Left renal cortex interstitium (tissue), 4 donors: Measurements from ENCODE around the gene IST1. TPM values are rescaled to one million over a fixed set of nuclear protein-coding genes. Genes with fewer than 3 reads are reported as not detected.
"Not testable (repeated sequence)": the region's sequence is repeated elsewhere in the genome, so short reads cannot be mapped to it uniquely, and the experiment has no call there.

Experiments used
- DNase-seq, 4 donors: peaks; one replicate each; pipeline ENCODE4 v3.0.0-alpha.2; 2013; ENCODE audit warnings: low read depth in 4 of 4, low spot score in 2 of 4, missing footprints in 1 of 4
- polyA plus RNA-seq, 4 donors: library from polyadenylated mRNA; unstranded; fragments of 120-200 nt; gene quantifications; one replicate each; pipeline ENCODE4 v1.2.1, GENCODE V29; 2013; ENCODE audit not compliant: insufficient read length in 4 of 4

Gene IST1
- polyA plus RNA-seq, 4 donors = 233 to 358 (median 292) TPM

- DNase-seq = no peak
Observed at GRCh38 chr16:71878911-71879310, 16.4 kb upstream of the IST1 start.

- no peak for DNase-seq
Observed at GRCh38 chr16:71880176-71880575, 15.2 kb upstream of the IST1 start.

- DNase-seq = peak; percentile 60 to 82 (median 68)
Observed at GRCh38 chr16:71882505-71883167, 12.7 kb upstream of the IST1 start.

GRCh38 chr16:71883168-71883848 is 12.0 kb upstream of the IST1 start:
- DNase-seq = peak; percentile 24 to 43 (median 36)

GRCh38 chr16:71883849-71884638 is 11.3 kb upstream of the IST1 start, which contains the start of gene ZNF821:
Gene ZNF821, minus strand, starts transcription at chr16:71884182. Its CDS starts 4,236 bp downstream, at chr16:71879946.
- DNase-seq = peak; percentile 59 to 83 (median 76)

GRCh38 chr16:71885261-71885650 is 10.1 kb upstream of the IST1 start:
- DNase-seq = no peak

GRCh38 chr16:71889147-71889546 is 6.2 kb upstream of the IST1 start:
- no peak for DNase-seq

- no peak for DNase-seq
Observed at GRCh38 chr16:71893888-71894228, 1.5 kb upstream of the IST1 start.

GRCh38 chr16:71894229-71894920 is 956 bp upstream of the IST1 start:
- peak; percentile 22 to 72 (median 38) for DNase-seq

GRCh38 chr16:71895679-71896365 is 491 bp downstream of the IST1 start:
- DNase-seq = peak; percentile 13 to 91 (median 43)

- DNase-seq = no peak
Observed at GRCh38 chr16:71896764-71897368, 1.5 kb downstream of the IST1 start.

- DNase-seq = no peak
Observed at GRCh38 chr16:71899171-71899570, 3.8 kb downstream of the IST1 start.

GRCh38 chr16:71902656-71903365 is 7.5 kb downstream of the IST1 start:
- no peak for DNase-seq

- no peak for DNase-seq
Observed at GRCh38 chr16:71903608-71904007, 8.3 kb downstream of the IST1 start.

- no peak for DNase-seq
Observed at GRCh38 chr16:71904239-71904638, 8.9 kb downstream of the IST1 start.

- not testable (repeated sequence) for DNase-seq
Observed at GRCh38 chr16:71905765-71906164, 10.4 kb downstream of the IST1 start.

- no peak for DNase-seq
Observed at GRCh38 chr16:71911121-71911520, 15.8 kb downstream of the IST1 start.

GRCh38 chr16:71912534-71913275 is 17.4 kb downstream of the IST1 start:
- DNase-seq = no peak

- DNase-seq = no peak
Observed at GRCh38 chr16:71914802-71915201, 19.5 kb downstream of the IST1 start.
